Subcutaneous abdominal adipose tissue (tissue), 5 donors: ENCODE data around the gene RRAGC.

Experiments used
- H3K27ac ChIP-seq: one replicate; pipeline ENCODE4 v1.7.0; 2013; ENCODE audit warnings: low read depth, mild to moderate bottlenecking, inconsistent platforms, low read length, moderate library complexity
- H3K27me3 ChIP-seq, 5 donors: one replicate each; pipeline ENCODE4 v1.7.0; 2013; ENCODE audit warnings: low read length in 5 of 5, inconsistent platforms in 1 of 5; ENCODE audit not compliant: control insufficient read depth in 5 of 5, insufficient read depth in 4 of 5
- H3K36me3 ChIP-seq, 5 donors: one replicate each; pipeline ENCODE4 v1.7.0; 2013; ENCODE audit warnings: low read length in 5 of 5; ENCODE audit not compliant: control insufficient read depth in 5 of 5, insufficient read depth in 5 of 5
- H3K4me1 ChIP-seq, 5 donors: one replicate each; pipeline ENCODE4 v1.7.0; 2013; ENCODE audit warnings: low read length in 5 of 5, mild to moderate bottlenecking in 3 of 5, moderate library complexity in 1 of 5; ENCODE audit not compliant: control insufficient read depth in 5 of 5, insufficient read depth in 5 of 5
- H3K4me3 ChIP-seq, 5 donors: one replicate each; pipeline ENCODE4 v1.7.0; 2013; ENCODE audit warnings: low read length in 5 of 5, low read depth in 1 of 5
- H3K9ac ChIP-seq, 5 donors: one replicate each; pipeline ENCODE4 v1.7.0; 2013; ENCODE audit warnings: low read length in 5 of 5, mild to moderate bottlenecking in 4 of 5, moderate library complexity in 3 of 5
- H3K9me3 ChIP-seq, 5 donors: one replicate each; pipeline ENCODE4 v1.7.0; 2013; ENCODE audit warnings: low read length in 5 of 5; ENCODE audit not compliant: control insufficient read depth in 5 of 5
- donor health status: healthy.
- donor health status: healthy.
- donor health status: healthy.
- donor health status: healthy.
- donor health status: healthy.

Gene RRAGC

DNA sequence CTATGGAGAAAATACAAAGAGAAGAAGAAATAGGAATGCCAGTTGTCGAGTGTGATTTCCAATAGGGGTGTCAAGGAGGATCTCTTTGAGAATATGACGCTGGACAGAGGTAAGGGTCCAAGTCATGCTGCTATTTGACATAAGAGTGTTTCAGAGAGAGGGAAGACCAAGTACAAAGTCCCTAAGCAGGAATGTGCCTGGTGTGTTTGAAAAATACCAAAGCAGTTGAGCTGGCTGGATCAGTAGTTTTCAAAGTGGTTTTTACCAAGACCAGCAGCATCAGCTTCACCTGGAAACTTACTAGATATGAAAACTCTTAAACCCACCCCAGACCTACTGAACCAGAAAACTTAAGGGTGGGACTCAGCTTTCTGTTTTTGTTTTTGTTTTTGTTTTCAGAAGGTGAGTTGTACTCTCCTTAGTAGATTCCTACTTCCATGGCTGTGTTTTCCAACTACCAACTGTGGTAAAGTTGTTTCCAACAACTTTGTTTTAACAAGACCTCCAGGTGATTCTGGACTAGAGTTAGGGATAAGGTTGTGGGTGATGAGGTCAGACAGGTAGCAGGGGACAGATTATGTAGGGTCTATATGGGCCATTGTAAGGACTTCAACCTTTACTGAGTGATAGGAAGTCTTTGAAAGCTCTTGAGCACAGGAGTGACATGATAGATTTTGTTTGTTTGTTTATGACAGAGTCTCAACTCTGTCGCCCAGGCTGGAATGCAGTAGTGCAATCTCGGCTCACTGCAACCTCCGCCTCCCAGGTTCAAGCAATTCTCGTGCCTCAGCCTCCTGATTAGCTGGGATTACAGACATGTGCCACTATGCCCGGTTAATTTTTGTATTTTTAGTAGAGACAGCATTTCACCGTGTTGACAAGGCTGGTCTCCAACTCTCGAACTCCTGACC, 29.1 kb upstream of the RRAGC start:
- peak overlapping the region; percentile 35 for H3K27ac ChIP-seq
- H3K27me3 ChIP-seq = no peaks in the 10 kb centered on the region
- no peak overlapping the region for H3K4me3 ChIP-seq
- no peaks in the 10 kb centered on the region for H3K9me3 ChIP-seq
- H3K4me1 ChIP-seq = peaks cover 0 to 22% (median 17%) of the 10 kb centered on the region in 5 donors
- peaks cover 0 to 3% (median 0%) of the 10 kb centered on the region in 5 donors for H3K36me3 ChIP-seq
- H3K9ac ChIP-seq = peak overlapping the region in 1 of 5 donors; percentile 46

DNA sequence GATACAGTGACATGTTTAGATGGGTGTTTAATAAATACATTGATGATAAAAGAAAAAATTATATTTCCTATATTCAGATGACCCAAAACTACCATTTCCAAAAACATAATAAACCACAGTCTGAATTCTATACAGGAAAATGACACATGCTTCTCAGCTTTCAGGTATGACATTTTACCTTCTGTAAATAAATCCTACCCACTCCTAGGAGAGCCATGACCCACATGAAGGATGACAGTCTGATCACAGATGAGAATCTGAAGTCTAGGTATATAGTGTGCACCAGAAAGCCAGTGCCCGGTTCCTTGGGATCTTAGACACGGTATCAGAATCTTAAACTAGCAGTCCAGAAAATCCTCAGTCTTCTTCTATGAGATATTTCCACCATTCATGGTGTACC, 25.5 kb upstream of the RRAGC start:
- Histone ChIP-seq H3K4me1 (peaks cover 0 to 19% (median 14%) of the 10 kb centered on the region in 5 donors), H3K4me3 (no peak overlapping the region), H3K27ac (no peak overlapping the region), H3K36me3 (peaks cover 0 to 3% (median 0%) of the 10 kb centered on the region in 5 donors), H3K9ac (no peak overlapping the region), H3K27me3 (no peaks in the 10 kb centered on the region), H3K9me3 (no peaks in the 10 kb centered on the region)

DNA sequence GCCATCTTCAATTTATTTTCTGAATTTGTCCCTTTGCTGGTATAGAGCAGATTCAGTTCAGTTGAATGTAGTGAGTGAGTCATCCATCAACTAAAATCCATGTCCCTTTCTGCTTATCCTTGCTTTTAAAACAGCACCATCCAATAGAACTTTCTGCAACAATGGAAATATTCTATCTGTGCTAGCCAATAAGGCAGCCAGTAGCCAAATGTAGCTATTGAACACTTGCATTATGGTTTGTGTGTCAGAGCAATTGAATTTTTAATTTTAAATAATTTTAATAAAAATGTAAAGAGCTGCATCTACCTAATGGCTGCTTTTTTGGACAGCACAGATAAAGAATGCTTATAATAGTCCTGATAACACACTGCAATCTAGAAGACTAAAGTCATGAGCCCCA, 21.9 kb upstream of the RRAGC start, which contains the start of gene GJA9:
GJA9 (minus strand) TSS at position 101 of the 400 bp plus-strand sequence. CDS start 5,489 bp downstream, outside the sequence.
- Histone ChIP-seq H3K9ac (peak within 1 kb of the TSS in 1 of 5 donors; percentile 20), H3K27me3 (no peaks in the 10 kb centered on the region), H3K27ac (no peak within 1 kb of the TSS), H3K4me1 (no peaks in the 10 kb centered on the region), H3K4me3 (no peak within 1 kb of the TSS), H3K36me3 (peaks cover 0 to 1% (median 0%) of the 10 kb centered on the region in 5 donors), H3K9me3 (no peaks in the 10 kb centered on the region)

DNA sequence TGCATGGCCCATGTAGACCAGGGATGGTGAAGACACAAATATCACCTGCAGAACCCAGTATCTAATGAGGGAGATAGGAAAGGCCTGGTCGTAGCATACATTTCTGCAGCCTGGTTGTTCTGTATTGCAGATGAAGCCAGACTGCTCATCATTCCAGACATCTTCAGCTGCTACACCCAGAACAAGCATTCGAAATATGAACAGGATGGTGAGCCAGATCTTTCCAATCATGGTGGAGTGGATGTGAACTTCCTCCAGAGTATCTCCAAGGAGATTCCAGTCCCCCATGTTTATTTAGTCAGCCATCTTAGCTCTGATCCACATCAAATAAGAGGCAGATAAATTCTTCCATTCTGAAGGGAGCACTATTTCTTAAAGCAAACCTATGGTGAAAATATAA, 16.2 kb upstream of the RRAGC start:
- H3K4me3 ChIP-seq = no peak overlapping the region
- H3K9me3 ChIP-seq = no peaks in the 10 kb centered on the region
- no peaks in the 10 kb centered on the region for H3K36me3 ChIP-seq
- H3K9ac ChIP-seq = no peak overlapping the region
- H3K27ac ChIP-seq = no peak overlapping the region
- peaks cover 5 to 30% (median 22%) of the 10 kb centered on the region in 5 donors for H3K4me1 ChIP-seq
- H3K27me3 ChIP-seq = no peaks in the 10 kb centered on the region

DNA sequence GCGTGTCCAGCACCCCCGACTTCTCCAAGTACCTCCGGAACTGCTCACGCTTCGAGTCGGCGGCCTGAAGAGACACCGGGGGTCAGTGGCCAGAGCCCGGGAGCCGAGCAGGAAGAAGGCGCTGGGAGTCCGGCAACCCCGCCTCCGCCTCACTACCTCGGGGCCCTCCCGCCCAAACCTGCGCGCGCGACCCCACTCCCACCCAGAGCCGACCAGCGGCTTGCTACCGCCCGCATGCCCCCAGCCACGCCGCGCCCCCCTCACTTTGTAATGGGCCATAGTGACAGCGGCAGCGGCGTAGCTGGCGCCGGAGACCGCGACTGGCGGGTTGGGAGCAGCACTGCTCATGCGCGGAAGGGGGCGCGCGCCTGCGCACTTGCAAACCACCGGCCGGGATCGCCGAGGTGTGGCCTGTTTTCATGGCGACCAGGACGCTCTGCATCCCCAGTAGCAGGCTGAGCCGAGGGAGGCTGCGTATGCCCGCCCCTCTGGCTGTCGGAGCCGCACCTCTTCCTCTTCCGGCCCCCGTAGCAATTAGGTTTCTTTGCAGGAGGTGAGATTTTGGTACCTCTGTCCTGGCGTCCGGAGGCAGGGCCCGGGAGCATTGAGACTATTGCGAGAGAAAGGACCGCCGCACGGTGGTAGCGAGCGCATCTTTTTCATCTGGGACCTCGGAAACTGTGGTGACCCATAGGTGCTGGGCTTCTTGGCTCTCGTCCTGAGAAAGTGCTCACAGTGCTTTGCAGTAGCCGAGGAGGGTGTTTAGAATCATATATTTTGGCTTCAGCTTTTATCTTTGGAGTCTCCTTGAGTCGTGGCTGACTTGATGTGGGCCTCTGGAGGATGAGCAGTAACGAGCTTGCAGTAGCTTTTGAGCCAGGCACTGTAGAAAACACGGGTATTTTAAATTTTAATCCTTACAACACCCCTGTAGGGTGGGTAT, 13.7 kb upstream of the RRAGC start, which contains the start of gene MYCBP:
MYCBP (minus strand) TSS at position 322 of the 943 bp plus-strand sequence; CDS start at position 279, 43 bp downstream.
- Histone ChIP-seq H3K27me3 (no peaks in the 10 kb centered on the region), H3K4me3 (peak within 1 kb of the TSS; percentile 74 to 98 (median 88)), H3K4me1 (peaks cover 5 to 34% (median 26%) of the 10 kb centered on the region in 5 donors), H3K9ac (peak within 1 kb of the TSS; percentile 44 to 86 (median 84)), H3K27ac (peak within 1 kb of the TSS; percentile 77), H3K36me3 (no peaks in the 10 kb centered on the region), H3K9me3 (no peaks in the 10 kb centered on the region)

DNA sequence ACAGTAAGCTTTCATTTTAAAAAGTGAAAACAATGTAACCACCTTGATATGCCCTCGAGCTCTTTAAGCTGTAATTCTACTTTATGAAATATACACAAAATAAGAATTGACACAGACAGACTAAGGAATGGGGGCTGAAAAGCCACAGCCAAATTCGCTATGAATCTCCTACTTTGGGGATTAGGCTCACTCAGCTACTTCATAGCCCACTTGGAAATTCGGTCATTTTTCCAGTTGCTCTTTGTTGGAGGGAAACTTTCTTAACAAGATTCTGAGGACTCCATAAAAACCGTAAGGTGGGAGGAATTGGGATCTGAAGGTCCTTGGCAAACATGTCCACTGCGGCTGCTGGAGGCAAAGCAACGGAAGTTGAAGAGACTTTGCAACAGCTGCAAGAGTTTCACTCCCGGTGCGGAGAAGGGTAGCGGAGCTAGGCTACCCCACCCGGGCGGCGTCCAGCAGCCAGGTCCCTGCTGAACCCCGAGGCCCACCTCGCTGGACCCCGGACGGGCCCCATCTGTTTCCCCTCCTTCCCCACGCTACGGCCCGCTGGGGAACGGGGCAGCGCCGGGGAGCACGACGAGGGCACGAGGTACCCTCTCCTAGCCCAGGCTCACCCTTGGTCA, 12.9 kb upstream of the RRAGC start:
- no peaks in the 10 kb centered on the region for H3K27me3 ChIP-seq
- peak overlapping the region; percentile 69 to 96 (median 86) for H3K4me3 ChIP-seq
- H3K27ac ChIP-seq = peak overlapping the region; percentile 77
- H3K36me3 ChIP-seq = no peaks in the 10 kb centered on the region
- peaks cover 5 to 37% (median 33%) of the 10 kb centered on the region in 5 donors for H3K4me1 ChIP-seq
- no peaks in the 10 kb centered on the region for H3K9me3 ChIP-seq
- H3K9ac ChIP-seq = peak overlapping the region in 4 of 5 donors; percentile 71 to 86 (median 85)

DNA sequence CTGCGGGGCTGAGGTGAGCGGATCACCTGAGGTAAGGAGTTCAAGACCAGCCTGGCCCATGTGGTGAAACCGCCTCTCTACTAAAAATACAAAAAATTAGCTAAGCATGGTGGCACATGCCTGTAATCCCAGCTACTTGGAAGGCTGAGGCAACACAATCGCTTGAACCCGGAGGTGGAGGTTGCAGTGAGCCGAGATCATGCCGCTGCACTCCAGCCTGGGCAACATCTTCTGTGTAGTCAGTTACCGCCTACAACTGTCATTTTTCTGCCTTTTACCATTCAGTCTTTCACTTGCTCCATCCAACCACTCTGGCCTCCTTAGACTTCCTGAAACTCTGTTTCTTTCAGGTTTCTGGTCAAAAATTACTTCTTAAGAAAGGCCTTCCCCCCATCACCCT, 11.4 kb upstream of the RRAGC start:
- Histone ChIP-seq H3K4me1 (peaks cover 5 to 38% (median 35%) of the 10 kb centered on the region in 5 donors), H3K36me3 (no peaks in the 10 kb centered on the region), H3K27me3 (no peaks in the 10 kb centered on the region), H3K9ac (no peak overlapping the region), H3K27ac (no peak overlapping the region), H3K4me3 (no peak overlapping the region), H3K9me3 (no peaks in the 10 kb centered on the region)

DNA sequence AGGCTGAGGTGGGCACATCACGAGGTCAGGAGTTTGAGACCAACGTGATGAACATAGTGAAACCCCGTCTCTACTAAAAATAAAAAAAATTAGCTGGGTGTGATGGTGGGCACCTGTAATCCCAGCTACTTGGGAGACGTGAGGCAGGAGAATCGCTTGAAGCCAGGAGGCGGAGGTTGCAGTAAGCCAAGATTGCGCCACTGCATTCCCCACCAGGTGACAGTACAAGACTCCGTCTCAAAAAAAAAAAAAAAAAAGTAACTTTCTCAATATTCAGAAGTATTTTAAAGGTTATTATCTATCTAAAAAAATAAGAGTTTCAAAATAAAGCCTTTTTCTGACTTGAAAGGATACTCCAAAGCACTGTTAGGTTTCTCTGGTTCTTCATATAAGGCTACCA, 7.6 kb upstream of the RRAGC start:
- peaks cover 0 to 6% (median 0%) of the 10 kb centered on the region in 5 donors for H3K36me3 ChIP-seq
- no peak overlapping the region for H3K9ac ChIP-seq
- no peak overlapping the region for H3K4me3 ChIP-seq
- peaks cover 4 to 50% (median 36%) of the 10 kb centered on the region in 5 donors for H3K4me1 ChIP-seq
- no peaks in the 10 kb centered on the region for H3K27me3 ChIP-seq
- H3K27ac ChIP-seq = no peak overlapping the region
- H3K9me3 ChIP-seq = no peaks in the 10 kb centered on the region

DNA sequence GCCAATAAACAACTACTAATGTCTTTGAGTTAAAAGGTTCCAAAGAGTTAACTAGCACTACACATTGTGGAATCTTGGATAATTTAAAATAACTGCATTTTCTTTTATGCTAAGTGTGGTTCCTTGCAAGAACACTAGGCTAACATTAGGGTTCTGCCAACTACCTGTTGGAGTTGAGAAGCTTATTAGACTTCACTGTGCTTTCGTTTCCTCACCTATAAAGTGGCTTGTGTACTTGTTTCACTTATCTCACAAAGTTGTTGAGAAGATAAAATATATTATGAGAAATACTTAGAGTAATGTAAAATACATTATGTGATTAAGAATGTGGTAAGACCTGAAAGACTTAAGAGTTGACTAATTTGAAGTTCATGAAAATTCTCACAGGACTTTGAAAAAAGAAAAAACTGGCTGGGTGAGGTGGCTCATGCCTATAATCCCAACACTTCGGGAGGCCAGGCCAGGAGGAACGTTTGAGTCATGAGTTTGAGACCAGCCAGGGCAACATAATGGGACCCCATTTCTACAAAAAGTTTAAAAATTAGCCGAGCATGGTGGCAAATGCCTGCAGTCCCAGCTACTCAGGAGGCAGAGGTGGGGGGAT, 5.6 kb upstream of the RRAGC start:
- peaks cover 4 to 61% (median 45%) of the 10 kb centered on the region in 5 donors for H3K4me1 ChIP-seq
- no peak overlapping the region for H3K4me3 ChIP-seq

More for the DNA sequence above, 5.6 kb upstream of the RRAGC start:
- Histone ChIP-seq H3K36me3 (peaks cover 0 to 6% (median 0%) of the 10 kb centered on the region in 5 donors), H3K27ac (peak overlapping the region; percentile 93), H3K9ac (no peak overlapping the region), H3K9me3 (no peaks in the 10 kb centered on the region), H3K27me3 (no peaks in the 10 kb centered on the region)
